Activated CD4-positive, alpha-beta T cell treated with anti-CD3 and anti-CD28 coated beads, Interleukin-2, amount 10 ng/mL, durations not matched to agents 7 days and 5 days (primary cell): Measurements from ENCODE around the gene GRK7. TPM values are rescaled to one million over a fixed set of nuclear protein-coding genes. Genes with fewer than 3 reads are reported as not detected.
"Not testable (repeated sequence)": the region's sequence is repeated elsewhere in the genome, so short reads cannot be mapped to it uniquely, and the experiment has no call there.

Experiments used
- CTCF ChIA-PET: fragments of 350-600 bp; sonication (Branson Sonifier 250); formaldehyde crosslinking; loops from one replicate; lab custom pipeline; 2021; ENCODE audit warnings: antibody characterized with exemption; lab: Charles Lee
- POLR2A ChIA-PET: fragments of 350-600 bp; sonication (Branson Sonifier 250); formaldehyde crosslinking; loops from one replicate; lab custom pipeline; 2021; ENCODE audit warnings: antibody characterized with exemption; lab: Charles Lee
- DNase-seq: peaks from one replicate; pipeline ENCODE4 v3.0.0-alpha.2; 2020
- H3K27ac Mint-ChIP-seq: one replicate; pipeline ENCODE4 v1.8.0; 2021; ENCODE audit warnings: mild to moderate bottlenecking, moderate library complexity, mixed read lengths
- H3K27me3 Mint-ChIP-seq: one replicate; pipeline ENCODE4 v1.8.0; 2021; ENCODE audit warnings: mixed read lengths
- H3K36me3 Mint-ChIP-seq: one replicate; pipeline ENCODE4 v1.8.0; 2021; ENCODE audit warnings: low read depth, mixed read lengths
- H3K4me1 Mint-ChIP-seq: one replicate; pipeline ENCODE4 v1.8.0; 2021; ENCODE audit warnings: mixed read lengths
- H3K4me3 Mint-ChIP-seq: one replicate; pipeline ENCODE4 v1.8.0; 2021; ENCODE audit warnings: mild to moderate bottlenecking, moderate library complexity, mixed read lengths
- H3K9me3 Mint-ChIP-seq: one replicate; pipeline ENCODE4 v1.8.0; 2021; ENCODE audit warnings: mixed read lengths
- total RNA-seq, 2 experiments: library from RNA; stranded (reverse); gene quantifications; one replicate each; pipeline ENCODE4 v1.2.3, GENCODE V29; 2021

GRK7 gene
- total RNA-seq, 2 experiments from 2014 or later = not detected

DNA sequence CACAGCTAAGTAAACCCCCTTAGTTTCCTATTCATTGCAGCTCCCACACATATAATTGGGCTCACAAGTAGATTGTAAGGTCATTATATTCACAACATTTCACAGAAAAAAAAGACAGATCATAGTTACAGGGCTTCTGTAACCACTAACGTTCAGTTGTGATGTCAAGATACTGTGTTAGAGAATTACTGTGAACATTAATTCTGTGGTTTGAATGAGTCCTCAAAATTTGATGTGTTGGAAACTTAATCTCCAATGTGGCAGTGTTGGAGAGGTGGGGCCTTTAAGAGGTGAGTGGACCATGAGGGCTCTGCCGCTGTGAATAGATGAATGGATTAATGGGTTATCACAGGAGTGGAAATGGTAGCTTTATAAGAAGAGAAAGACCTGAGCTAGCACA lies 21.3 kb downstream of the GRK7 start:
- Mint-ChIP-seq H3K9me3 (no peaks in the 10 kb centered on the region), H3K27ac (no peak overlapping the region), H3K36me3 (no peaks in the 10 kb centered on the region), H3K27me3 (no peaks in the 10 kb centered on the region), H3K4me3 (no peak overlapping the region), H3K4me1 (peaks cover 2% of the 10 kb centered on the region)
- ChIA-PET CTCF (interaction anchor here (1.3 to 1.5 kb wide), 4 partner anchors 13 to 116 kb away, joined by 3 to 6 read pairs (median 4); partner anchors contain the start of gene RNF7), POLR2A (no interaction called here)
- DNase-seq = no peak

- no peak overlapping the region for H3K27ac Mint-ChIP-seq
- ChIA-PET CTCF (interaction anchor here (0.6 to 1.2 kb wide), 5 partner anchors 9 to 341 kb away, joined by 3 to 6 read pairs (median 3); no protein-coding TSS in a partner anchor), POLR2A (no interaction called here)
- H3K4me3 Mint-ChIP-seq = no peak overlapping the region
- H3K36me3 Mint-ChIP-seq = no peaks in the 10 kb centered on the region
- H3K4me1 Mint-ChIP-seq = peaks cover 2% of the 10 kb centered on the region
- no peaks in the 10 kb centered on the region for H3K9me3 Mint-ChIP-seq
- H3K27me3 Mint-ChIP-seq = no peaks in the 10 kb centered on the region
- no peak for DNase-seq
These were observed 24.9 kb downstream of the GRK7 start for GRCh38 chr3:141788149-141788548.

DNA sequence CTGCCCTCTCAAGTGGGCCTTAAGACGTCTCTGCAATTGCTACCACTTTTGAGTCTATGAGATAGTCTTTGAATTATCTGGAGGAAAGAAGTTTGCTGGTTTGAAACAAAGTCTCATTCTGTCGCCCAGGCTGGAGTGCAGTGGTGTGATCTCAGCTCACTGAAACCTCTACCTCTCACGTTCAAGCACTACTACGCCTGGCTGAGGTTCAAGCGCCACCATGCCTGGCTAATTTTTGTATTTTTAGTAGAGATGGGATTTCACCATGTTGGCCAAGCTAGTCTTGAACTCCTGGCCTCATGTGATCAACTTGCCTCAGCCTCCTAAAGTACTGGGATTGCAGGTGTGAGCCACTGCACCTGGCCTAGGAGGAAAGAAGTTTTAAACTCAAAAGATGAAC lies 25.5 kb downstream of the GRK7 start:
- POLR2A ChIA-PET, H3K27ac Mint-ChIP-seq, DNase-seq, H3K9me3 Mint-ChIP-seq, H3K4me3 Mint-ChIP-seq, H3K4me1 Mint-ChIP-seq, H3K36me3 Mint-ChIP-seq, H3K27me3 Mint-ChIP-seq: not testable (repeated sequence)
- CTCF ChIA-PET = interaction anchor here (0.9 to 1.2 kb wide), 3 partner anchors 8 to 87 kb away, joined by 3 to 6 read pairs (median 3); no protein-coding TSS in a partner anchor

- no peaks in the 10 kb centered on the region for H3K27me3 Mint-ChIP-seq
- no peak overlapping the region for H3K4me3 Mint-ChIP-seq
- peaks cover under 1% of the 10 kb centered on the region for H3K36me3 Mint-ChIP-seq
- CTCF ChIA-PET = interaction anchor here (0.6 kb wide), 1 partner anchor 95 kb away, joined by 3 read pairs; no protein-coding TSS in a partner anchor
- H3K4me1 Mint-ChIP-seq = peaks cover 9% of the 10 kb centered on the region
- no peak for DNase-seq
- no peak overlapping the region for H3K27ac Mint-ChIP-seq
- no peaks in the 10 kb centered on the region for H3K9me3 Mint-ChIP-seq
- POLR2A ChIA-PET = no interaction called here
These were observed 26.1 kb downstream of the GRK7 start for GRCh38 chr3:141789281-141789680.

DNA sequence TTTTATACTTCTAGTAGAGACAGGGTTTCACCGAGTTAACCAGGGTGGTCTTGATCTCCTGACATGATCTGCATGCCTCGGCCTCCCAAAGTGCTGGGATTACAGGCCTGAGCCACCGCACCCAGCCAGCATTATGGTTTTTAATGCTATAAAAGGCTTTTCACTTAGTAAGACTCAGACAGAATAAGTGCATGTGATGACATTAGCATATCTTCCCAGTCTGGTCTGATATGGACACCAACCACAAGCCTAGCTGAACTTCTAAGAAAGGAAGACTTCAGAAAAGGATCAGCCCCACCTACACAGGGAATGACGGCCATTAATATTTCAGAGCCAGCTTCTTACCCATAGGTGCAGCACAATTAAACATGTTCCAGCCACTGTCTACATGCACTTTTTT lies 27.0 kb downstream of the GRK7 start:
- no peaks in the 10 kb centered on the region for H3K9me3 Mint-ChIP-seq
- no peak overlapping the region for H3K4me3 Mint-ChIP-seq
- no peak for DNase-seq
- H3K27ac Mint-ChIP-seq = no peak overlapping the region
- H3K27me3 Mint-ChIP-seq = no peaks in the 10 kb centered on the region
- H3K36me3 Mint-ChIP-seq = peaks cover 3% of the 10 kb centered on the region
- H3K4me1 Mint-ChIP-seq = peaks cover 18% of the 10 kb centered on the region
- POLR2A ChIA-PET = no interaction called here
- CTCF ChIA-PET = interaction anchor here (0.6 to 0.9 kb wide), 4 partner anchors 23 to 161 kb away, joined by 3 to 4 read pairs (median 4); partner anchors contain the start of gene RNF7

GRCh38 chr3:141792495-141792894 lies 29.3 kb downstream of the GRK7 start:
- POLR2A ChIA-PET = no interaction called here
- Mint-ChIP-seq H3K4me3 (no peak overlapping the region), H3K27me3 (no peaks in the 10 kb centered on the region)

DNA sequence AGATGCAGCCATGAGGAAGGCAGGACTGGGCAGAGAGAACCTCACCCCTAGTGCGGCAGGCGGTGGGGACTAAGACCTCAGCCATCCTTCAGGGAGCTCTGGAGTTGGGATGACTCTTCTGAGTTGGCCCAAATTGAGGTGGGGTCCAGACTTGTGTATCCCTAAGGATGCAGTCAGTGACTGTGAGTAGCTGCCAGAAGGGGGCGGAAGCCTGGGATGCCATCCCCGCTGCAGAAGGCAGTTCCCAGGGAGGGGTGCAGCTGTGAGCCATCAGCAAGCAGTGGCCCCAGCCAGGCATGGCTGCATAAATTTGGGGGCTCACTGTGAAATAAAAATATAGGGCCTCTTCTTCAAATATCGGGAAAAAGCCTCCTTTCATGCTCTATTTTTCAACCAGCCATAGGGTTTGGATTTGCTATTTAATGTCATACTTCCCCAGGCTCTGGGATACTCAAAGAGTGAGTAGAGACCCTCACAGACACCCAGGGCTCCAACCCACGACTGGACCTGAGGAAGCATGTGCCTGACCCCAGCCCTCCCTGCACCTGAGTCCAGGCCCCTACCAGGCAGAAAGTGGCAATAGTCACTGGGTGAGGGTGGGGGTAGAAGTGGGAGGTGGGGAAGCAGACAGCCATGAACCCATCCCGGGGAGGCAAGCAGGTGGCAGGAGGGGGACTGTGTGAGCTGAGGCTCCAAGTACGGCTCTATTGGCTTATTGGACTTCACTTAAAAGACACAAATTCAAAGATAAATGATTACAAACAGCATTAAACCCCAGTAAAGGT lies 30.5 kb downstream of the GRK7 start:
- H3K4me1 Mint-ChIP-seq = peaks cover 50% of the 10 kb centered on the region
- H3K27ac Mint-ChIP-seq = peak overlapping the region; percentile 60
- no peaks in the 10 kb centered on the region for H3K9me3 Mint-ChIP-seq
- CTCF ChIA-PET = interaction anchor here (0.8 kb wide), 1 partner anchor 55 kb away, joined by 3 read pairs; the partner anchor contains the start of gene RNF7
- H3K27me3 Mint-ChIP-seq = no peaks in the 10 kb centered on the region
- no peak for DNase-seq
- POLR2A ChIA-PET = no interaction called here
- no peak overlapping the region for H3K4me3 Mint-ChIP-seq
- peaks cover 3% of the 10 kb centered on the region for H3K36me3 Mint-ChIP-seq

More at GRCh38 chr3:141792495-141792894, 29.3 kb downstream of the GRK7 start:
- no peaks in the 10 kb centered on the region for H3K9me3 Mint-ChIP-seq
- no peak for DNase-seq
- no peak overlapping the region for H3K27ac Mint-ChIP-seq
- peaks cover 3% of the 10 kb centered on the region for H3K36me3 Mint-ChIP-seq
- CTCF ChIA-PET = interaction anchor here (0.7 to 0.8 kb wide), 2 partner anchors 54 to 470 kb away, joined by 3 read pairs; partner anchors contain the start of gene RNF7
- peaks cover 40% of the 10 kb centered on the region for H3K4me1 Mint-ChIP-seq

DNA sequence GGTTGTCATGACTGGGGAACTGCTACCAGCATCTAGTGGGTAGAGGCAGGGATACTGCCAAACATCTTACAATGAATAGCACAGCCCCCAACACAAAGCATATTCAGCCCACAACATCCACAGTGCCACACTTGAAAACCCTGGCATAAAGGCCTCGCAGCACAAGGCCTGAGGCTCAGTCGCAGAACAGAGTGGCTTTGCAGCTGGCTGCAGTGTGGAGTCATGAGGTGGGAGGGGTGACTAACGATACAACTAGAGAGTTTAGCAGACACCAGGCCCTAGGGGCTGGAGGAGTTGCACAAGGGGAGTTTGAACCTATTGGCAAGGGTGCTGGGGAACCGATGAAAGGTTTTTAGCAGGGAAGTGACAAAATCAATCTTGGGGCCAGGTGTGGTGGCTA lies 32.1 kb downstream of the GRK7 start:
- Mint-ChIP-seq H3K27me3 (no peaks in the 10 kb centered on the region), H3K9me3 (no peaks in the 10 kb centered on the region), H3K4me3 (no peak overlapping the region), H3K36me3 (peaks cover 3% of the 10 kb centered on the region), H3K4me1 (peaks cover 56% of the 10 kb centered on the region), H3K27ac (peak overlapping the region; percentile 98)
- DNase-seq = no peak
- ChIA-PET POLR2A (no interaction called here), CTCF (no interaction called here)

DNA sequence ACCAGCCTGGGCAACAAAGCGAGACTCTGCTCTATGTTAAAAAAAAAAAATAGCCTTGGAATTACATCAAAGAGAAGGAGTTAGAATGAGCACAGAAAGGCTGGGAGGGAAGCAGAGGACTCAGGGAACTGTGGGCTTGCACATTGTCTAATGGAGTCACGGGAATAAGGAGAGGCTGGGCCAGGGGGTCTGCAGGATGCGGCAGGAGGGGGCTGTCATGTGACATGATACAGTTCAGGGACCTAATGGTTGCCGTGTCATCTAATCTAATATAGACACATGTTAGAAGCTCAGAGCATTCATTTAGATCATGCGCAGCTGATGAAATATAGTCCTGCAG lies 32.5 kb downstream of the GRK7 start:
- peak overlapping the region; percentile 98 for H3K27ac Mint-ChIP-seq
- ChIA-PET POLR2A (no interaction called here), CTCF (interaction anchor here (1.5 kb wide), 1 partner anchor 56 kb away, joined by 4 read pairs; no protein-coding TSS in a partner anchor)
- H3K27me3 Mint-ChIP-seq = no peaks in the 10 kb centered on the region
- peaks cover 56% of the 10 kb centered on the region for H3K4me1 Mint-ChIP-seq
- no peak for DNase-seq
- peaks cover 3% of the 10 kb centered on the region for H3K36me3 Mint-ChIP-seq
- no peak overlapping the region for H3K4me3 Mint-ChIP-seq
- H3K9me3 Mint-ChIP-seq = peaks cover 3% of the 10 kb centered on the region

- Mint-ChIP-seq H3K4me1 (peaks cover 56% of the 10 kb centered on the region), H3K27ac (peak overlapping the region; percentile 98), H3K27me3 (no peaks in the 10 kb centered on the region), H3K9me3 (peaks cover 3% of the 10 kb centered on the region), H3K36me3 (peaks cover 3% of the 10 kb centered on the region), H3K4me3 (peak overlapping the region; percentile 84)
- peak; percentile 85 for DNase-seq
- POLR2A ChIA-PET = no interaction called here
- CTCF ChIA-PET = interaction anchor here (0.6 to 2.0 kb wide), 9 partner anchors 8 to 806 kb away, joined by 4 to 6 read pairs (median 4); partner anchors contain the start of gene RNF7
These were observed 33.1 kb downstream of the GRK7 start for GRCh38 chr3:141796081-141796888.

- CTCF ChIA-PET = interaction anchor here (0.6 to 2.0 kb wide), 10 partner anchors 9 to 342 kb away, joined by 3 to 6 read pairs (median 4); partner anchors contain the start of gene RNF7
- H3K4me1 Mint-ChIP-seq = peaks cover 56% of the 10 kb centered on the region
These were observed 33.9 kb downstream of the GRK7 start for GRCh38 chr3:141796889-141797781.

More at GRCh38 chr3:141796889-141797781, 33.9 kb downstream of the GRK7 start:
- peak overlapping the region; percentile 84 for H3K4me3 Mint-ChIP-seq
- POLR2A ChIA-PET = no interaction called here
- no peaks in the 10 kb centered on the region for H3K27me3 Mint-ChIP-seq
- peaks cover 3% of the 10 kb centered on the region for H3K9me3 Mint-ChIP-seq
- peaks cover 3% of the 10 kb centered on the region for H3K36me3 Mint-ChIP-seq
- peak overlapping the region; percentile 98 for H3K27ac Mint-ChIP-seq
- DNase-seq = peak; percentile 48
